GM19324 (cell line): ENCODE measurements around the gene OLIG2.

Experiments used
- ATAC-seq: cut with Tn5 transposase; IDR thresholded peaks from one replicate; pipeline ENCODE4 v1.9.1; 2021; ENCODE audit warnings: mild to moderate bottlenecking, moderate library complexity; ENCODE audit not compliant: unreplicated experiment, low FRiP score

Gene OLIG2

GRCh38 chr21:33025489-33026442, at the start of gene OLIG2:
Gene OLIG2, plus strand, starts transcription at chr21:33025935. Its CDS starts 928 bp downstream, at chr21:33026863.
- no peak for ATAC-seq

GRCh38 chr21:32976791-32977190, 48.9 kb upstream of the OLIG2 start:
- ATAC-seq = no peak

GRCh38 chr21:32977216-32977615, 48.5 kb upstream of the OLIG2 start:
- ATAC-seq = no peak

- no peak for ATAC-seq
These were observed 47.1 kb upstream of the OLIG2 start for GRCh38 chr21:32978331-32979270.

- no peak for ATAC-seq
These were observed 46.0 kb upstream of the OLIG2 start for GRCh38 chr21:32979598-32980268.

- ATAC-seq = no peak
These were observed 44.6 kb upstream of the OLIG2 start for GRCh38 chr21:32981096-32981495.

GRCh38 chr21:32990666-32991065, 35.1 kb upstream of the OLIG2 start:
- no peak for ATAC-seq

- ATAC-seq = no peak
These were observed 34.4 kb upstream of the OLIG2 start for GRCh38 chr21:32991361-32991760.

GRCh38 chr21:32993894-32994293, 31.8 kb upstream of the OLIG2 start:
- ATAC-seq = no peak

GRCh38 chr21:32994305-32994704, 31.4 kb upstream of the OLIG2 start:
- ATAC-seq = no peak

GRCh38 chr21:33007747-33008146, 18.0 kb upstream of the OLIG2 start:
- no peak for ATAC-seq

GRCh38 chr21:33008333-33009051, 17.2 kb upstream of the OLIG2 start:
- no peak for ATAC-seq

- ATAC-seq = no peak
These were observed 14.8 kb upstream of the OLIG2 start for GRCh38 chr21:33010931-33011330.

- ATAC-seq = no peak
These were observed 14.3 kb upstream of the OLIG2 start for GRCh38 chr21:33011462-33011861.

GRCh38 chr21:33013626-33014025, 12.1 kb upstream of the OLIG2 start:
- ATAC-seq = no peak

- ATAC-seq = no peak
These were observed 11.4 kb upstream of the OLIG2 start for GRCh38 chr21:33014331-33014730.

- ATAC-seq = no peak
These were observed 10.6 kb upstream of the OLIG2 start for GRCh38 chr21:33015096-33015495.

- no peak for ATAC-seq
These were observed 10.0 kb upstream of the OLIG2 start for GRCh38 chr21:33015756-33016155.

- ATAC-seq = no peak
These were observed 6.8 kb upstream of the OLIG2 start for GRCh38 chr21:33018707-33019465.
